Left colon (tissue), 2 donors: ENCODE results near the gene MB. TPM values are rescaled to one million over a fixed set of nuclear protein-coding genes. Genes with fewer than 3 reads are reported as not detected.

Experiments used
- ATAC-seq: fragments of 200-7000 bp; cut with Tn5 transposase; one replicate; pipeline ENCODE4 v1.9.1; 2020; ENCODE audit warnings: mild to moderate bottlenecking, moderate library complexity
- DNase-seq, 2 donors: peaks; one replicate each; pipeline ENCODE4 v3.0.0-alpha.2; 2020
- intact Hi-C, 2 donors: fragments of 100-400 bp; cut with DNase I in 1 of 2; cut with micrococcal nuclease in 1 of 2; formaldehyde crosslinking; loops; one replicate each; pipeline versions ENCODE4 v1.11.2 to v1.14.0; 2022; cut with DNase I, micrococcal nuclease
- total RNA-seq, 2 donors: library from RNA; stranded (reverse); fragmentation: NEBNext Ultra II Directional; extraction: Animal tissue kit (Norgen Biotek cat#: 25700); gene quantifications; one replicate each; pipeline ENCODE4 v1.2.1, GENCODE V29; 2021
- donor health status: DM: no; HTN: no; CAD: no.
- donor health status: DM: yes; HTN: yes; CAD: no.

MB gene
- total RNA-seq, 2 donors from 2014 or later = 8.4 to 12.8 TPM

- ATAC-seq (no peak), DNase-seq (no peak)
- intact Hi-C loops = no loop called here
Measured at GRCh38 chr22:35564975-35565867, 51.9 kb downstream of the MB start.

GRCh38 chr22:35563211-35563610 lies 53.9 kb downstream of the MB start:
- intact Hi-C loops = no loop called here
- no peak for DNase-seq
- ATAC-seq = no peak

GRCh38 chr22:35561796-35562526 lies 55.2 kb downstream of the MB start:
- intact Hi-C loops = no loop called here
- ATAC-seq (no peak), DNase-seq (no peak)

GRCh38 chr22:35560824-35561223 lies 56.3 kb downstream of the MB start:
- no peak for ATAC-seq
- no peak for DNase-seq
- intact Hi-C loops = no loop called here

- ATAC-seq (no peak), DNase-seq (no peak)
- intact Hi-C loops = no loop called here
Measured at GRCh38 chr22:35560366-35560765, 56.8 kb downstream of the MB start.

GRCh38 chr22:35559354-35560005 lies 57.6 kb downstream of the MB start:
- intact Hi-C loops = no loop called here
- ATAC-seq = no peak
- no peak for DNase-seq

GRCh38 chr22:35558719-35559118 lies 58.4 kb downstream of the MB start:
- intact Hi-C loops = no loop called here
- ATAC-seq (no peak), DNase-seq (no peak)

- intact Hi-C loops = no loop called here
- ATAC-seq (no peak), DNase-seq (no peak)
Measured at GRCh38 chr22:35558031-35558430, 59.1 kb downstream of the MB start.

Other genes starting within 250 kb of the MB start
- 10 to 100 TPM; 29.5 to 52.3 TPM for gene HMOX1, start 236.2 kb downstream of the MB start, total RNA-seq
- gene MCM5, start 217.2 kb downstream of the MB start, total RNA-seq = 10 to 100 TPM; 17.2 to 32.0 TPM
- 10 to 100 TPM; 12.9 to 24.5 TPM for gene RASD2, start 76.5 kb downstream of the MB start, total RNA-seq
- 10 to 100 TPM; 34.0 to 51.4 TPM for gene APOL6, start 31.1 kb upstream of the MB start, total RNA-seq
- not detected for gene APOL5, start 100.5 kb upstream of the MB start, total RNA-seq